Measurements from ENCODE around the gene ALDH1A1.

DNA sequence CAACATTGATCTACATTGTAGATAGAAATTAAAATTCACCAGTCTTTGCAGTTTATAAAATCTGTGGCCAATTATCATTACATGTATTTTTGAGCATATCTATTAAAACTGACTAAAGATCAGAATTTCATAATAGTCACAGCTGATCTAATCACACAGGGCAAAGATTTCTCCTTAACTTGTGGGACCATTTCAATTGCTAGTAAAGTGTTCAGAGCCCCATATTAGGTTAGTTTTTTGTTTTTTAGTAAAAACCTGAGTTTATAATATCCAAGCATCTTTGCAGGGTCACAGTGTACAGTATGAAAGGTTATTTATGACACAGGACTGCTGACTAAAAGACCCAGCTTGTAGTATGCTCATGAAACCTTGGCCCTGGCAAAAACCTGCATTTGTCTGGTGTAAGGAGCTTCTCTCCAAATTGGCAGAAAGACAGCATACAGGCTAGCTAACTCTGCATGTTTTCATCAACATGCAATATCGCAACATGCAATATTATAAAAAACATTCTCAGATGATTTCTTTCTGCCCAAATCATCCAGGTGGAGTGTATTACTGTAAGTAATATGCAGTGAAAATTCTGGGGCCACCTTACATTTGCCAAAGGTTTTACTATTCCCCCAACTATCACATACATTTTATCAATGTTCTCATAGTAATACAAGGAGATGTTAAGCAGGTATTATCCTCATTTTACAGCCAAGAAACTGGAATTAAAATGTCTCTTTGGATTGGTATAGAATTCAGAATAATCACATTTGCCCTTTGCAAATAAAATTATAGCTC lies 37.7 kb upstream of the ALDH1A1 start:
- TF ChIP-seq, protein P1, sequence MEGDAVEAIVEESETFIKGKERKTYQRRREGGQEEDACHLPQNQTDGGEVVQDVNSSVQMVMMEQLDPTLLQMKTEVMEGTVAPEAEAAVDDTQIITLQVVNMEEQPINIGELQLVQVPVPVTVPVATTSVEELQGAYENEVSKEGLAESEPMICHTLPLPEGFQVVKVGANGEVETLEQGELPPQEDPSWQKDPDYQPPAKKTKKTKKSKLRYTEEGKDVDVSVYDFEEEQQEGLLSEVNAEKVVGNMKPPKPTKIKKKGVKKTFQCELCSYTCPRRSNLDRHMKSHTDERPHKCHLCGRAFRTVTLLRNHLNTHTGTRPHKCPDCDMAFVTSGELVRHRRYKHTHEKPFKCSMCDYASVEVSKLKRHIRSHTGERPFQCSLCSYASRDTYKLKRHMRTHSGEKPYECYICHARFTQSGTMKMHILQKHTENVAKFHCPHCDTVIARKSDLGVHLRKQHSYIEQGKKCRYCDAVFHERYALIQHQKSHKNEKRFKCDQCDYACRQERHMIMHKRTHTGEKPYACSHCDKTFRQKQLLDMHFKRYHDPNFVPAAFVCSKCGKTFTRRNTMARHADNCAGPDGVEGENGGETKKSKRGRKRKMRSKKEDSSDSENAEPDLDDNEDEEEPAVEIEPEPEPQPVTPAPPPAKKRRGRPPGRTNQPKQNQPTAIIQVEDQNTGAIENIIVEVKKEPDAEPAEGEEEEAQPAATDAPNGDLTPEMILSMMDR (IDR thresholded peaks at IDR 0.05), result no peak
- TF ChIP-seq POLR2A (IDR thresholded peaks at IDR 0.05; ENCODE audit: low read depth), result no peak
